K562 (cell line): ENCODE data around the gene INPP5D. TPM values are rescaled to one million over a fixed set of nuclear protein-coding genes. Genes with fewer than 3 reads are reported as not detected.

Experiments
- ATAC-seq: fragments of 200-7000 bp; cut with Tn5 transposase; 3 replicates; pipeline ENCODE4 v1.9.1; 2020; ENCODE audit warnings: moderate library complexity
- BruUV-seq: library from RNA; stranded (reverse); fragments of 400-500 nt; replicated peaks from 2 replicates; lab custom pipeline; 2021; lab: Mats Ljungman, UMichigan
- CTCF ChIA-PET: fragments of 300-600 bp; formaldehyde crosslinking; extraction: SDS; loops from one replicate; lab custom pipeline; 2021; ENCODE audit warnings: low intra/inter-chr PET ratio; lab: Yijun Ruan, JAX
- POLR2A ChIA-PET: fragments of 300-600, 350-650 bp; sonication (Branson Sonifier 250); formaldehyde crosslinking; extraction: SDS; loops from one replicate; lab custom pipeline; 2021; ENCODE audit warnings: antibody characterized with exemption, inconsistent platforms; lab: Yijun Ruan, JAX
- DNase-seq, 4 experiments: peaks; one replicate each; pipeline versions ENCODE4 v3.0.0 to v3.0.0-alpha.2; 2011 to 2018; ENCODE audit warnings: low spot score in 3 of 4, mixed read lengths in 3 of 4; ENCODE audit errors: extremely low read depth in 1 of 4
- FAIRE-seq: peaks from 2 replicates; lab custom pipeline; 2011; peaks lifted over from hg19 to GRCh38; lab: Jason Lieb, UNC
- H2AFZ ChIP-seq: 2 replicates; pipeline ENCODE4 v1.6.0; 2011; ENCODE audit warnings: low read depth, low read length, control low read depth, inconsistent platforms
- H3K27ac ChIP-seq: fragments of 200-600 bp; 3 replicates; pipeline ENCODE4 v1.8.0; 2011; ENCODE audit warnings: low read depth, mild to moderate bottlenecking, control low read depth, inconsistent platforms, low read length, moderate library complexity, mixed read lengths; ENCODE audit errors: extremely low read depth
- H3K27me3 ChIP-seq, 2 experiments: fragments of 300-600 bp in 1 of 2; 2 replicates in 1 of 2; 3 replicates in 1 of 2; pipeline versions ENCODE4 v1.6.0 to v1.8.0; 2011; ENCODE audit warnings: inconsistent platforms in 2 of 2, low read length in 2 of 2, mild to moderate bottlenecking in 1 of 2, mixed read lengths in 1 of 2, moderate library complexity in 1 of 2; ENCODE audit not compliant: control insufficient read depth in 2 of 2, insufficient read depth in 2 of 2
- H3K36me3 ChIP-seq: fragments of 300-600 bp; 3 replicates; pipeline ENCODE4 v1.8.0; 2011; ENCODE audit warnings: mild to moderate bottlenecking, low read length, inconsistent platforms; ENCODE audit not compliant: control insufficient read depth, insufficient read depth
- H3K4me1 ChIP-seq, 2 experiments: fragments of 200-600 bp in 1 of 2; replicated peaks in 1 of 2; 2 replicates in 1 of 2; 3 replicates in 1 of 2; pipeline versions ENCODE4 v1.5.1 to v1.8.0; 2011; ENCODE audit warnings: inconsistent platforms in 2 of 2, low read length in 2 of 2, mild to moderate bottlenecking in 1 of 2, mixed read lengths in 1 of 2, moderate library complexity in 1 of 2; ENCODE audit not compliant: control insufficient read depth in 2 of 2, insufficient read depth in 2 of 2
- H3K4me2 ChIP-seq: 2 replicates; pipeline ENCODE4 v1.6.1; 2011; ENCODE audit warnings: low read length, control low read depth, inconsistent platforms, mixed read lengths; ENCODE audit not compliant: insufficient read depth
- H3K4me3 ChIP-seq: fragments of 200-600 bp; sonication (generic), shearing (Covaris generic); 2 replicates; pipeline ENCODE4 v1.5.1; 2016; ENCODE audit warnings: control low read depth, inconsistent platforms
- H3K79me2 ChIP-seq: fragments of 200-600 bp; 3 replicates; pipeline ENCODE4 v1.8.0; 2011; ENCODE audit warnings: low read length, inconsistent platforms; ENCODE audit not compliant: control insufficient read depth, insufficient read depth
- H3K9ac ChIP-seq, 2 experiments: 2 replicates each; pipeline versions ENCODE4 v1.6.0 to v1.6.1; 2011; ENCODE audit warnings: low read depth in 2 of 2, low read length in 2 of 2, control low read depth in 1 of 2, inconsistent platforms in 1 of 2, mild to moderate bottlenecking in 1 of 2, mixed read lengths in 1 of 2; ENCODE audit not compliant: insufficient read depth in 1 of 2
- H3K9me1 ChIP-seq: one replicate; pipeline ENCODE4 v1.6.0; 2011; ENCODE audit warnings: inconsistent platforms, mild to moderate bottlenecking, low read length, moderate library complexity; ENCODE audit not compliant: control insufficient read depth, insufficient read depth
- H3K9me3 ChIP-seq: replicated peaks from 2 replicates; pipeline ENCODE4 v1.5.1; 2011; ENCODE audit warnings: low read depth, low read length, inconsistent platforms; ENCODE audit not compliant: control insufficient read depth, insufficient read depth
- H4K20me1 ChIP-seq: replicated peaks from 2 replicates; pipeline ENCODE4 v1.6.1; 2011; ENCODE audit warnings: low read length, inconsistent platforms, mixed read lengths; ENCODE audit not compliant: control insufficient read depth, insufficient read depth
- ATF1 ChIP-seq, 2 experiments: fragments of 450-650 bp in 1 of 2; IDR thresholded peaks; 2 replicates each; pipeline ENCODE4 v1.6.1; 2016; ENCODE audit warnings: missing compliant biosample characterization in 1 of 2, missing genetic modification characterization in 1 of 2
- CEBPG ChIP-seq, 3 experiments: fragments of 200-800 bp in 1 of 3; sonication (Bioruptor generic) in 1 of 3; sonication (generic) in 1 of 3; formaldehyde crosslinking in 1 of 3; IDR thresholded peaks in 2 of 3; conservative IDR thresholded peaks in 1 of 3; 2 replicates each; pipeline versions ENCODE4 v1.6.1 to v1.8.0; 2016 to 2022; ENCODE audit warnings: missing compliant biosample characterization in 2 of 3, missing genetic modification characterization in 2 of 3, mild to moderate bottlenecking in 1 of 3, missing genetic modification reagents in 1 of 3
- CREB1 ChIP-seq, 2 experiments: sonication (generic) in 1 of 2; formaldehyde crosslinking in 1 of 2; IDR thresholded peaks; 2 replicates each; pipeline versions ENCODE4 v1.6.1 to v1.8.0; 2012 to 2022; ENCODE audit warnings: inconsistent platforms in 1 of 2, mild to moderate bottlenecking in 1 of 2, missing genetic modification reagents in 1 of 2, moderate library complexity in 1 of 2
- DACH1 ChIP-seq: fragments of 450-650 bp; IDR thresholded peaks from 2 replicates; pipeline ENCODE4 v1.6.1; 2018; ENCODE audit not compliant: partially characterized antibody
- FOXJ3 ChIP-seq: sonication (generic); formaldehyde crosslinking; IDR thresholded peaks from 2 replicates; pipeline ENCODE4 v1.4.0; 2020; ENCODE audit warnings: mild to moderate bottlenecking, missing genetic modification reagents
- LEF1 ChIP-seq: fragments of 450-650 bp; IDR thresholded peaks from 2 replicates; pipeline ENCODE4 v1.6.1; 2016; ENCODE audit warnings: mild to moderate bottlenecking
- MAFF ChIP-seq: IDR thresholded peaks from 2 replicates; pipeline ENCODE4 v1.6.1; 2012; ENCODE audit warnings: low read length, improper control_type of control experiment
- MECOM ChIP-seq: fragments of 250-450 bp; sonication (Bioruptor Pico); IDR thresholded peaks from 2 replicates; pipeline ENCODE4 v1.8.0; 2022; ENCODE audit warnings: inconsistent platforms
- MTA1 ChIP-seq: fragments of 450-650 bp; IDR thresholded peaks from 2 replicates; pipeline ENCODE4 v1.6.1; 2017; ENCODE audit warnings: borderline replicate concordance
- SIN3B ChIP-seq: fragments of 450-650 bp; IDR thresholded peaks from 2 replicates; pipeline ENCODE4 v1.6.1; 2017; ENCODE audit warnings: low read depth, mild to moderate bottlenecking, moderate library complexity
- ZNF263 ChIP-seq: sonication (generic); formaldehyde crosslinking; IDR thresholded peaks from 2 replicates; pipeline ENCODE4 v1.8.0; 2022; ENCODE audit warnings: mild to moderate bottlenecking, missing genetic modification reagents, borderline replicate concordance
- WGBS: fragments of 100-300 bp; shearing (Covaris generic); methylation state at CpG from one replicate; pipeline ENCODE4 v1.1.6; 2016; ENCODE audit warnings: low coverage, mixed read lengths; ENCODE audit not compliant: insufficient coverage; ENCODE audit errors: missing lambda C conversion rate; 5-methylcytosine and 5-hydroxymethylcytosine counted together
- in situ Hi-C: fragments of 300-500 bp; cut with MboI; formaldehyde crosslinking; loops from 4 replicates; pipeline ENCODE4 v1.15.0; 2018; ENCODE audit warnings: inconsistent platforms, mixed read lengths
- intact Hi-C: fragments of 100-400 bp; cut with micrococcal nuclease; formaldehyde crosslinking; loops from 2 replicates; pipeline ENCODE4 v1.14.2; 2022
- polyA plus RNA-seq, 8 experiments: library from polyadenylated mRNA; depleted of rRNA in 4 of 8; stranded (reverse) in 5 of 8; unstranded in 3 of 8; fragments of >200 nt; fragmentation: Nextera tagmentation in 2 of 8; fragmentation: Illumina TruSeq in 1 of 8; extraction: Ambion mirVana in 2 of 8; extraction: Trizol in 1 of 8; gene quantifications; 2 replicates each; pipeline versions ENCODE4 v1.2.1 to v1.2.3, GENCODE V29; 2011 to 2014; ENCODE audit warnings: inconsistent platforms in 1 of 8, missing spikeins in 1 of 8
- total RNA-seq, 7 experiments: library from RNA; depleted of rRNA in 6 of 7; stranded (reverse); fragments of >200 nt in 6 of 7; fragmentation: Illumina TruSeq in 2 of 7; extraction: Trizol in 2 of 7; gene quantifications; 2 replicates each; pipeline versions ENCODE4 v1.2.1 to v1.2.3, GENCODE V29; 2011 to 2021; ENCODE audit warnings: low replicate concordance in 1 of 7
- TF ChIP-seq, protein P1 (sequence below): IDR thresholded peaks from 2 replicates; pipeline ENCODE4 v1.6.1; 2012; ENCODE audit warnings: low read depth, low read length, improper control_type of control experiment, borderline replicate concordance
- TF ChIP-seq, protein P2 (sequence below): fragments of 450-650 bp; formaldehyde crosslinking; IDR thresholded peaks from 2 replicates; pipeline ENCODE4 v1.4.0; 2020; ENCODE audit warnings: mild to moderate bottlenecking, moderate library complexity

Gene INPP5D
- total and polyA plus RNA-seq, 9 of the 15 experiments (the other 6 are each of a cell fraction or from before 2014, with no cell fraction given): 0.55 to 6.2 (median 2.2) TPM

DNA sequence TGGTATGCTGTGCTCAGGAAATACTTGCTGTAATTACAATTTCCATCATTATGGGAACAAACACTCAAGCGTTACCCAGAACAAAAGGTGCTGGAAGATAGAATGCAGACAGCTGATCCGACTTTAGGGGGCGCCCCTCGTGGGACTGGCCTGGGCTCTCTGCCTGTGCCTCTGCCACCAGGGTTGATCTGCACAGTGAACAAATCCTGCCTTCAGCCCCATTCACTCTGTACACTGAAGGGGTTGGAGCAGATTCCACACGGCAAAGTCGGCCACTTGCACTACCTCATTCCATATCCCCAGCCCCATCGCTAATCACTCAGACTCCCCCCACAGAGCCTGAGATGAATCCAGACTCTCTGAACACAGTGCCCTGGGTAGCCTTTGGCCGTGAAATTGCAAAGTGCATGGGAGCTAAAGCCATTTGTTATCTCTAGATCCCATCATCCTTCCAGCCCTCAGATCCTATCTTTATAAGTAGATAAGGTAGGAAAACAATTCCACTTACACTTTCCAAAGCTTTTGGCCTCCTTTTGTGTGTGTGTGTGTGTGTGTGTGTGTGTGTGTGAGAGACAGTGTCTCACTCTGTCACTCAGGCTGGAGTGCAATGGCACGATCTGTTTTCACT, 69.3 kb downstream of the INPP5D start (continued):
- TF ChIP-seq, protein P1, sequence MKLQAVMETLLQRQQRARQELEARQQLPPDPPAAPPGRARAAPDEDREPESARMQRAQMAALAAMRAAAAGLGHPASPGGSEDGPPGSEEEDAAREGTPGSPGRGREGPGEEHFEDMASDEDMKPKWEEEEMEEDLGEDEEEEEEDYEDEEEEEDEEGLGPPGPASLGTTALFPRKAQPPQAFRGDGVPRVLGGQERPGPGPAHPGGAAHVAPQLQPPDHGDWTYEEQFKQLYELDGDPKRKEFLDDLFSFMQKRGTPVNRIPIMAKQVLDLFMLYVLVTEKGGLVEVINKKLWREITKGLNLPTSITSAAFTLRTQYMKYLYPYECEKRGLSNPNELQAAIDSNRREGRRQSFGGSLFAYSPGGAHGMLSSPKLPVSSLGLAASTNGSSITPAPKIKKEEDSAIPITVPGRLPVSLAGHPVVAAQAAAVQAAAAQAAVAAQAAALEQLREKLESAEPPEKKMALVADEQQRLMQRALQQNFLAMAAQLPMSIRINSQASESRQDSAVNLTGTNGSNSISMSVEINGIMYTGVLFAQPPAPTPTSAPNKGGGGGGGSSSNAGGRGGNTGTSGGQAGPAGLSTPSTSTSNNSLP: no peak
- TF ChIP-seq ZNF263: no peak

DNA sequence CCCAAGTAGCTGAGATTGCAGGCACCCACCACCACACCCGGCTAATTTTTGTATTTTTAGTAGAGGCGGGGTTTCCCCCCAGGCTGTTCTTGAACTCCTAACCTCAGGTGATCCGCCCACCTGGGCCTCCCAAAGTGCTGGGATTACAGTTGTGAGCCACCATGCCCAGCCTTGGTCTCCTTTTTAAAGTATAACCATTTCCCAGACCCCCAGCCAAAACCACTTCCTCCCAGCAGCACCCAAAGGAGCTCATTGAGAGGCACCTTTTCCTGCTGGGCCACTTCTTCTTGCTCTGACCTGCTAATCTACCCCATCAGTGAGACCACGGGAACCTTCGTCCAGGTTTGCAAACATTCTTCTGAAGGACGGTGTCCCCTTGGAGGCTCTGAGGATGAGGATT, 69.9 kb downstream of the INPP5D start:
- in situ Hi-C loops: no loop called here
- POLR2A ChIA-PET: interaction anchor here (0.7 kb wide), 1 partner anchor 716 kb away, joined by 4 read pairs; no protein-coding TSS in a partner anchor
- CTCF ChIA-PET: no interaction called here

More for the DNA sequence above, 69.9 kb downstream of the INPP5D start:
- Histone ChIP-seq H3K9me3 (no peaks in the 10 kb centered on the region), H2AFZ (no peak overlapping the region), H4K20me1 (no peaks in the 10 kb centered on the region), H3K27ac (no peak overlapping the region), H3K4me1 (no peaks in the 10 kb centered on the region; a peak in 1 of 5 replicates), H3K36me3 (no peaks in the 10 kb centered on the region), H3K4me2 (no peak overlapping the region), H3K79me2 (no peaks in the 10 kb centered on the region), H3K4me3 (no peak overlapping the region), H3K9ac (no peak overlapping the region), H3K27me3 (no peaks in the 10 kb centered on the region; a peak in 1 of 5 replicates), H3K9me1 (no peaks in the 10 kb centered on the region)
- ATAC-seq (no peak), FAIRE-seq (no peak), DNase-seq (no peak)
- WGBS: 54% methylated on average over 6 of the region's 6 CpGs
- BruUV-seq: no TSS peak
- TF ChIP-seq FOXJ3 (CRISPR knock-in tag) (no peak), CREB1 (IDR thresholded peaks at IDR 0.05) (no peak), CREB1 (CRISPR knock-in tag; IDR thresholded peaks at IDR 0.05) (no peak), MAFF (no peak), MTA1 (no peak), LEF1 (no peak), MECOM (CRISPR knock-in tag) (no peak), SIN3B (no peak), DACH1 (no peak), ATF1 (CRISPR knock-in tag; IDR thresholded peaks at IDR 0.05) (no peak), ATF1 (tag; IDR thresholded peaks at IDR 0.05) (no peak), CEBPG (CRISPR knock-in tag; IDR thresholded peaks at IDR 0.05) (no peak), CEBPG (tag; conservative IDR thresholded peaks at IDR 0.05 in 1 of 2, IDR thresholded peaks at IDR 0.05 in 1 of 2) (no peak)
- TF ChIP-seq, protein P2, sequence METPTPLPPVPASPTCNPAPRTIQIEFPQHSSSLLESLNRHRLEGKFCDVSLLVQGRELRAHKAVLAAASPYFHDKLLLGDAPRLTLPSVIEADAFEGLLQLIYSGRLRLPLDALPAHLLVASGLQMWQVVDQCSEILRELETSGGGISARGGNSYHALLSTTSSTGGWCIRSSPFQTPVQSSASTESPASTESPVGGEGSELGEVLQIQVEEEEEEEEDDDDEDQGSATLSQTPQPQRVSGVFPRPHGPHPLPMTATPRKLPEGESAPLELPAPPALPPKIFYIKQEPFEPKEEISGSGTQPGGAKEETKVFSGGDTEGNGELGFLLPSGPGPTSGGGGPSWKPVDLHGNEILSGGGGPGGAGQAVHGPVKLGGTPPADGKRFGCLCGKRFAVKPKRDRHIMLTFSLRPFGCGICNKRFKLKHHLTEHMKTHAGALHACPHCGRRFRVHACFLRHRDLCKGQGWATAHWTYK (CRISPR knock-in tag): no peak
- intact Hi-C loops: no loop called here
